ENCODE results near the gene SFMBT1. TPM values are rescaled to one million over a fixed set of nuclear protein-coding genes. Genes with fewer than 3 reads are reported as not detected.

Gene SFMBT1
- total and polyA plus RNA-seq, 2 of the 4 experiments (the other 2 are of a cell fraction) = 1.0 to 1.8 TPM

GRCh38 chr3:53089511-53089910 lies 43.6 kb upstream of the SFMBT1 start:
- Histone ChIP-seq H3K23ac (ENCODE audit: low read depth, low read length) (no peak overlapping the region), H3K36me3 (ENCODE audit: control insufficient read depth, insufficient read depth, low read length) (peaks cover 28% of the 10 kb centered on the region), H2AK9ac (replicated peaks; ENCODE audit: low read depth, low read length, poor library complexity) (no peak overlapping the region), H3K4ac (ENCODE audit: low read depth, low read length) (no peak overlapping the region), H3K4me3 (ENCODE audit: insufficient read depth, low read depth, low read length) (no peak overlapping the region), H2AK5ac (ENCODE audit: low read depth, low read length) (no peak overlapping the region), H4K91ac (ENCODE audit: insufficient read depth, low read depth, low read length) (no peak overlapping the region), H3K14ac (replicated peaks; ENCODE audit: low read depth, low read length) (no peak overlapping the region), H3K9me3 (ENCODE audit: control insufficient read depth, insufficient read depth, low read length) (no peaks in the 10 kb centered on the region), H3K4me1 (ENCODE audit: control insufficient read depth, insufficient read depth, low read length) (peaks cover 4% of the 10 kb centered on the region; the same call in 1 of the 2 replicates), H2BK120ac (ENCODE audit: low read depth, low read length) (no peak overlapping the region), H4K8ac (ENCODE audit: low read depth in 2 of 2, low read length in 2 of 2) (no peak overlapping the region), H3K4me2 (ENCODE audit: low read depth, low read length) (no peak overlapping the region), H3K79me1 (ENCODE audit: low read depth in 1 of 2, low read length in 2 of 2) (no peaks in the 10 kb centered on the region; a peak in 1 of 4 replicates), H3K56ac (ENCODE audit: extremely low read depth, insufficient read depth, low read length) (no peak overlapping the region), H4K20me1 (ENCODE audit: insufficient read depth, low read length) (no peaks in the 10 kb centered on the region), H3K27ac (ENCODE audit: insufficient read depth, low read length) (no peak overlapping the region), H3K18ac (ENCODE audit: low read depth, low read length) (no peak overlapping the region), H3K27me3 (ENCODE audit: control insufficient read depth, insufficient read depth, low read length) (no peaks in the 10 kb centered on the region), H2AFZ (replicated peaks; ENCODE audit: low read length, poor library complexity) (no peak overlapping the region), H2BK20ac (ENCODE audit: low read depth, low read length) (no peak overlapping the region), H3K9me1 (ENCODE audit: insufficient read depth, low read length) (no peaks in the 10 kb centered on the region; the same call in 1 of the 2 replicates), H2BK15ac (ENCODE audit: low read depth, low read length) (no peak overlapping the region), H2BK5ac (ENCODE audit: low read depth, low read length, poor library complexity, severe bottlenecking) (no peak overlapping the region), H4K5ac (ENCODE audit: low read depth, low read length) (no peak overlapping the region), H3K9ac (ENCODE audit: low read depth, low read length) (no peak overlapping the region)
- BruUV-seq (replicated peaks) = no TSS peak
- intact Hi-C loops (cut with micrococcal nuclease) = no loop called here
- 87% methylated on average over 3 of the region's 6 CpGs; no CpG with 5 or more reads in 1 of the 2 experiments for WGBS, 2 experiments (ENCODE audit: extremely low coverage in 2 of 2, insufficient read length in 1 of 2)
- DNase-seq (no peak), ATAC-seq (ENCODE audit: low read depth) (no peak)
- TF ChIP-seq CEBPB (IDR thresholded peaks at IDR 0.05; ENCODE audit: low read depth, low read length) (no peak), MAZ (IDR thresholded peaks at IDR 0.05; ENCODE audit: borderline replicate concordance, low read depth, low read length) (no peak), RCOR1 (IDR thresholded peaks at IDR 0.05; ENCODE audit: insufficient replicate concordance, low read length) (no peak), MXI1 (IDR thresholded peaks at IDR 0.05; ENCODE audit: borderline replicate concordance, low read depth, low read length) (no peak), RAD21 (IDR thresholded peaks at IDR 0.05; ENCODE audit: low read length) (no peak), CHD1 (IDR thresholded peaks at IDR 0.05; ENCODE audit: low read depth, low read length) (no peak), NFE2L2 (IDR thresholded peaks at IDR 0.05; ENCODE audit: low read depth, low read length) (no peak), USF2 (IDR thresholded peaks at IDR 0.05; ENCODE audit: low read depth, low read length) (no peak), MAFK (IDR thresholded peaks at IDR 0.05; ENCODE audit: low read depth, low read length) (no peak), POLR2A (IDR thresholded peaks at IDR 0.05; ENCODE audit: low read depth, low read length) (no peak), RFX5 (IDR thresholded peaks at IDR 0.05; ENCODE audit: low read depth, low read length) (no peak)
- TF ChIP-seq, protein P1, sequence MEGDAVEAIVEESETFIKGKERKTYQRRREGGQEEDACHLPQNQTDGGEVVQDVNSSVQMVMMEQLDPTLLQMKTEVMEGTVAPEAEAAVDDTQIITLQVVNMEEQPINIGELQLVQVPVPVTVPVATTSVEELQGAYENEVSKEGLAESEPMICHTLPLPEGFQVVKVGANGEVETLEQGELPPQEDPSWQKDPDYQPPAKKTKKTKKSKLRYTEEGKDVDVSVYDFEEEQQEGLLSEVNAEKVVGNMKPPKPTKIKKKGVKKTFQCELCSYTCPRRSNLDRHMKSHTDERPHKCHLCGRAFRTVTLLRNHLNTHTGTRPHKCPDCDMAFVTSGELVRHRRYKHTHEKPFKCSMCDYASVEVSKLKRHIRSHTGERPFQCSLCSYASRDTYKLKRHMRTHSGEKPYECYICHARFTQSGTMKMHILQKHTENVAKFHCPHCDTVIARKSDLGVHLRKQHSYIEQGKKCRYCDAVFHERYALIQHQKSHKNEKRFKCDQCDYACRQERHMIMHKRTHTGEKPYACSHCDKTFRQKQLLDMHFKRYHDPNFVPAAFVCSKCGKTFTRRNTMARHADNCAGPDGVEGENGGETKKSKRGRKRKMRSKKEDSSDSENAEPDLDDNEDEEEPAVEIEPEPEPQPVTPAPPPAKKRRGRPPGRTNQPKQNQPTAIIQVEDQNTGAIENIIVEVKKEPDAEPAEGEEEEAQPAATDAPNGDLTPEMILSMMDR (conservative IDR thresholded peaks at IDR 0.05; ENCODE audit: low read depth, low read length) = no peak
- dilution Hi-C loops (cut with HindIII; ENCODE audit: low sequenced_read_pairs, unreplicated experiment) = no loop called here
- in situ Hi-C loops (cut with MboI; ENCODE audit: low sequenced_read_pairs) = no loop called here
- CTCF ChIA-PET = no interaction called here
- POLR2A ChIA-PET (ENCODE audit: unreplicated experiment) = no interaction called here

Measured in IMR-90 (cell line).